Type B pancreatic cell (in vitro differentiated cells): Measurements from ENCODE around the gene POLR2M. TPM values are rescaled to one million over a fixed set of nuclear protein-coding genes. Genes with fewer than 3 reads are reported as not detected.

Experiments used
- DNase-seq: peaks from one replicate; pipeline ENCODE4 v3.0.0; 2021; ENCODE audit warnings: mixed read lengths; ENCODE audit not compliant: unreplicated experiment; ENCODE audit errors: extremely low spot score
- H3K27ac Mint-ChIP-seq: 2 replicates; pipeline ENCODE4 v1.8.0; 2021; ENCODE audit warnings: mild to moderate bottlenecking, mixed read lengths
- H3K27me3 Mint-ChIP-seq: 2 replicates; pipeline ENCODE4 v1.8.0; 2021; ENCODE audit warnings: mixed read lengths
- H3K36me3 Mint-ChIP-seq: 2 replicates; pipeline ENCODE4 v1.8.0; 2021; ENCODE audit warnings: mixed read lengths
- H3K4me1 Mint-ChIP-seq: one replicate; pipeline ENCODE4 v1.8.0; 2021; ENCODE audit warnings: mixed read lengths; ENCODE audit not compliant: unreplicated experiment
- H3K4me3 Mint-ChIP-seq: 2 replicates; pipeline ENCODE4 v1.8.0; 2021; ENCODE audit warnings: mild to moderate bottlenecking, mixed read lengths
- H3K9me3 Mint-ChIP-seq: 2 replicates; pipeline ENCODE4 v1.8.0; 2021; ENCODE audit warnings: mixed read lengths
- CTCF ChIP-seq: fragments of 200-600 bp; sonication (generic); conservative IDR thresholded peaks from 2 replicates; pipeline ENCODE4 v1.5.0; 2021; ENCODE audit warnings: antibody characterized with exemption, mild to moderate bottlenecking
- total RNA-seq: library from RNA; stranded (reverse); gene quantifications from 2 replicates; pipeline ENCODE4 v1.2.1, GENCODE V29; 2021; ENCODE audit warnings: low replicate concordance

Gene POLR2M
- total RNA-seq, 1 donor from 2014 or later = 76.4 TPM

- Mint-ChIP-seq H3K36me3 (peaks cover 18% of the 10 kb centered on the region), H3K27me3 (no peaks in the 10 kb centered on the region), H3K9me3 (peaks cover 10% of the 10 kb centered on the region)
Measured at GRCh38 chr15:57720867-57721266, 14.4 kb downstream of the POLR2M start.

GRCh38 chr15:57726411-57726810 is 19.9 kb downstream of the POLR2M start:
- no peak for TF ChIP-seq CTCF
- Mint-ChIP-seq H3K27ac (no peak overlapping the region), H3K36me3 (peaks cover 5% of the 10 kb centered on the region), H3K9me3 (peaks cover 5% of the 10 kb centered on the region), H3K4me1 (peaks cover 2% of the 10 kb centered on the region), H3K4me3 (no peak overlapping the region), H3K27me3 (no peaks in the 10 kb centered on the region)
- DNase-seq = no peak

More at GRCh38 chr15:57720867-57721266, 14.4 kb downstream of the POLR2M start:
- Mint-ChIP-seq H3K27ac (no peak overlapping the region), H3K4me3 (no peak overlapping the region), H3K4me1 (no peaks in the 10 kb centered on the region)
- no peak for DNase-seq
- TF ChIP-seq CTCF = no peak

- H3K4me1 Mint-ChIP-seq = peaks cover 7% of the 10 kb centered on the region
- H3K36me3 Mint-ChIP-seq = peaks cover 5% of the 10 kb centered on the region
- no peak for DNase-seq
- H3K9me3 Mint-ChIP-seq = peaks cover 5% of the 10 kb centered on the region
- H3K27ac Mint-ChIP-seq = no peak overlapping the region
- TF ChIP-seq CTCF = no peak
- no peaks in the 10 kb centered on the region for H3K27me3 Mint-ChIP-seq
- no peak overlapping the region for H3K4me3 Mint-ChIP-seq
Measured at GRCh38 chr15:57727031-57727430, 20.5 kb downstream of the POLR2M start.

- H3K36me3 Mint-ChIP-seq = peaks cover 5% of the 10 kb centered on the region
- no peak overlapping the region for H3K4me3 Mint-ChIP-seq
- H3K27me3 Mint-ChIP-seq = no peaks in the 10 kb centered on the region
- peaks cover 15% of the 10 kb centered on the region for H3K4me1 Mint-ChIP-seq
- no peak for DNase-seq
- H3K27ac Mint-ChIP-seq = no peak overlapping the region
- peaks cover 5% of the 10 kb centered on the region for H3K9me3 Mint-ChIP-seq
- no peak for TF ChIP-seq CTCF
Measured at GRCh38 chr15:57728436-57728835, 21.9 kb downstream of the POLR2M start.

GRCh38 chr15:57730876-57731275 is 24.4 kb downstream of the POLR2M start:
- H3K9me3 Mint-ChIP-seq = no peaks in the 10 kb centered on the region
- H3K4me3 Mint-ChIP-seq = no peak overlapping the region
- peaks cover 28% of the 10 kb centered on the region for H3K4me1 Mint-ChIP-seq
- H3K27me3 Mint-ChIP-seq = no peaks in the 10 kb centered on the region
- no peak for DNase-seq
- H3K27ac Mint-ChIP-seq = no peak overlapping the region
- TF ChIP-seq CTCF = no peak
- no peaks in the 10 kb centered on the region for H3K36me3 Mint-ChIP-seq

- Mint-ChIP-seq H3K4me3 (no peak overlapping the region), H3K36me3 (no peaks in the 10 kb centered on the region), H3K4me1 (peaks cover 29% of the 10 kb centered on the region), H3K9me3 (peaks cover under 1% of the 10 kb centered on the region), H3K27me3 (no peaks in the 10 kb centered on the region), H3K27ac (no peak overlapping the region)
- no peak for TF ChIP-seq CTCF
- DNase-seq = no peak
Measured at GRCh38 chr15:57731530-57732103, 25.1 kb downstream of the POLR2M start.
